Measurements from ENCODE around the gene TRAF3. TPM values are rescaled to one million over a fixed set of nuclear protein-coding genes. Genes with fewer than 3 reads are reported as not detected.

Gene TRAF3
- total RNA-seq, 1 donor, result 19.5 TPM

DNA sequence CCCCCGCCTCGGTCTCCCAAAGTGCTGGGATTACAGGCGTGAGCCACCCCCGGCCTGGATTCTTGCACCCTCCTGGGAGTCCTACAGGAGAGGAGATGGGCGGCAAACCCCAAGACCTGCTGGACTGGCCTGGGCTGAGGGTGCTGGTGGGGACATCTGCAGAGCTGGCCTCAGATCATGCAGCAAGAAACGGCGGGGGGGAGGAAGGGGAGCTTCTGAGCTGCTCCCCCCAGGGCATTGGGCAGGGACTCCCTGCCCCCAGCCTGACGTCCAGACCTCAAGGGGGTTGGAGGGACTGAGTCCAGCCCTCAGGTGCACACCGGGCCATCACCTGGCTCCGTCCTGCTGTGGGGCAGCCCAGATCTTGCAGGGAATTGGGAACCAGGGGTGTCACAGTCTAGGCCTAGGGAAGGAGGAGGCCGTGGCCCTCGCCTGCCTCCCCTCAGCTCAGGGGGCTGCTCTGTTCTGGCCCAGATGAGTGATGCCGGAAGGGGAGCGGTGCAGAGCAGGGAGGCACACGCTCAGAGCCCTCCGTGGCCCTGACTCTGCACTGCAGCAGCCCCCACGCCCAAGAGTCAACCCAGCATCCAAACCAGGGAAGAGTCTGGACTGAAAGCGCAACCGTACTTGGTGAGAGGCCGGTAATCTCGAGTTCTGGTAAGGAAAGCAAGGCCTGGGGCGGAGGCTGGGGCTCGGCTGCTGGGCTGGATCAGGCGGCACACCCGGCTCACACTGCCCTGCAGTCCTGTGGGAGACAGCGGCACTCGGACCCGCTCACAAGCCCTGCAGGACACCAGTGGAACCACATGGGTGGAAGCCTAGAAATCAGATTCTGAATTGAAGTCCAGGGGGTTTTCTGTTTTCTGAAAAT, 136.3 kb downstream of the TRAF3 start:
- Histone ChIP-seq H3K4me3 (ENCODE audit: insufficient read depth, low read length) (no peak overlapping the region), H3K79me2 (ENCODE audit: insufficient read depth, low read length) (no peaks in the 10 kb centered on the region), H3K4me2 (ENCODE audit: insufficient read depth, low read length) (no peak overlapping the region), H3K4me1 (ENCODE audit: insufficient read depth, low read length) (no peaks in the 10 kb centered on the region), H3K36me3 (ENCODE audit: insufficient read depth, low read length) (no peaks in the 10 kb centered on the region), H2AFZ (ENCODE audit: low read length) (no peak overlapping the region), H3K9me3 (ENCODE audit: low read depth, low read length) (no peaks in the 10 kb centered on the region), H3K27me3 (ENCODE audit: insufficient read depth, low read length) (no peaks in the 10 kb centered on the region), H4K20me1 (ENCODE audit: insufficient read depth, low read length) (peaks cover 4% of the 10 kb centered on the region), H3K27ac (ENCODE audit: low read depth, low read length) (no peak overlapping the region)
- TF ChIP-seq CTCF (IDR thresholded peaks at IDR 0.05; ENCODE audit: extremely low read depth, low read depth, low read length), result no peak
- peak; percentile 88 for DNase-seq (ENCODE audit: insufficient read length, low spot score, missing footprints)

GRCh38 chr14:102914474-102915291, 137.4 kb downstream of the TRAF3 start:
- H2AFZ ChIP-seq (ENCODE audit: low read length), result no peak overlapping the region
- H3K9me3 ChIP-seq (ENCODE audit: low read depth, low read length), result no peaks in the 10 kb centered on the region
- no peaks in the 10 kb centered on the region for H3K4me1 ChIP-seq (ENCODE audit: insufficient read depth, low read length)
- no peak for TF ChIP-seq CTCF (IDR thresholded peaks at IDR 0.05; ENCODE audit: extremely low read depth, low read depth, low read length)
- H3K27me3 ChIP-seq (ENCODE audit: insufficient read depth, low read length), result no peaks in the 10 kb centered on the region
- peaks cover 4% of the 10 kb centered on the region for H4K20me1 ChIP-seq (ENCODE audit: insufficient read depth, low read length)
- H3K27ac ChIP-seq (ENCODE audit: low read depth, low read length), result no peak overlapping the region
- no peaks in the 10 kb centered on the region for H3K79me2 ChIP-seq (ENCODE audit: insufficient read depth, low read length)
- peak; percentile 87 for DNase-seq (ENCODE audit: insufficient read length, low spot score, missing footprints)
- H3K36me3 ChIP-seq (ENCODE audit: insufficient read depth, low read length), result no peaks in the 10 kb centered on the region
- no peak overlapping the region for H3K4me3 ChIP-seq (ENCODE audit: insufficient read depth, low read length)
- no peak overlapping the region for H3K4me2 ChIP-seq (ENCODE audit: insufficient read depth, low read length)

GRCh38 chr14:102915292-102916110, 138.3 kb downstream of the TRAF3 start:
- no peak overlapping the region for H3K4me3 ChIP-seq (ENCODE audit: insufficient read depth, low read length)

More at GRCh38 chr14:102915292-102916110, 138.3 kb downstream of the TRAF3 start:
- no peaks in the 10 kb centered on the region for H3K79me2 ChIP-seq (ENCODE audit: insufficient read depth, low read length)
- peak; percentile 86 for DNase-seq (ENCODE audit: insufficient read length, low spot score, missing footprints)
- H2AFZ ChIP-seq (ENCODE audit: low read length), result no peak overlapping the region
- no peaks in the 10 kb centered on the region for H3K9me3 ChIP-seq (ENCODE audit: low read depth, low read length)
- no peaks in the 10 kb centered on the region for H3K4me1 ChIP-seq (ENCODE audit: insufficient read depth, low read length)
- H3K36me3 ChIP-seq (ENCODE audit: insufficient read depth, low read length), result no peaks in the 10 kb centered on the region
- TF ChIP-seq CTCF (IDR thresholded peaks at IDR 0.05; ENCODE audit: extremely low read depth, low read depth, low read length), result no peak
- H3K27me3 ChIP-seq (ENCODE audit: insufficient read depth, low read length), result no peaks in the 10 kb centered on the region
- peaks cover 4% of the 10 kb centered on the region for H4K20me1 ChIP-seq (ENCODE audit: insufficient read depth, low read length)
- H3K27ac ChIP-seq (ENCODE audit: low read depth, low read length), result no peak overlapping the region
- H3K4me2 ChIP-seq (ENCODE audit: insufficient read depth, low read length), result no peak overlapping the region
